HG02973 (cell line): ENCODE measurements around the gene B3GNT5.

Experiments
- ATAC-seq: cut with Tn5 transposase; IDR thresholded peaks from one replicate; pipeline ENCODE4 v1.9.1; 2021; ENCODE audit warnings: moderate library complexity; ENCODE audit not compliant: unreplicated experiment

B3GNT5 gene

GRCh38 chr3:183252973-183253527, at the start of gene B3GNT5:
Gene B3GNT5, plus strand, starts transcription at chr3:183253253. Its CDS starts 16,546 bp downstream, at chr3:183269799.
- no peak for ATAC-seq

- ATAC-seq = no peak
Measured at GRCh38 chr3:183203670-183204069, 49.4 kb upstream of the B3GNT5 start.

GRCh38 chr3:183208260-183208659, 44.8 kb upstream of the B3GNT5 start:
- ATAC-seq = no peak

GRCh38 chr3:183208800-183209199, 44.3 kb upstream of the B3GNT5 start:
- ATAC-seq = no peak

GRCh38 chr3:183210341-183210740, 42.7 kb upstream of the B3GNT5 start:
- ATAC-seq = no peak

GRCh38 chr3:183210862-183211341, 42.2 kb upstream of the B3GNT5 start:
- no peak for ATAC-seq

- no peak for ATAC-seq
Measured at GRCh38 chr3:183211352-183211751, 41.7 kb upstream of the B3GNT5 start.

GRCh38 chr3:183212096-183212495, 41.0 kb upstream of the B3GNT5 start:
- ATAC-seq = no peak

- no peak for ATAC-seq
Measured at GRCh38 chr3:183212565-183212964, 40.5 kb upstream of the B3GNT5 start.

- no peak for ATAC-seq
Measured at GRCh38 chr3:183213415-183214276, 39.4 kb upstream of the B3GNT5 start.

- no peak for ATAC-seq
Measured at GRCh38 chr3:183214277-183214612, 38.8 kb upstream of the B3GNT5 start.

- ATAC-seq = no peak
Measured at GRCh38 chr3:183215591-183216202, 37.4 kb upstream of the B3GNT5 start.

GRCh38 chr3:183217548-183218332, 35.3 kb upstream of the B3GNT5 start:
- ATAC-seq = no peak

- ATAC-seq = no peak
Measured at GRCh38 chr3:183218826-183219225, 34.2 kb upstream of the B3GNT5 start.

GRCh38 chr3:183220828-183221227, 32.2 kb upstream of the B3GNT5 start:
- no peak for ATAC-seq

GRCh38 chr3:183222631-183223235, 30.3 kb upstream of the B3GNT5 start:
- no peak for ATAC-seq

GRCh38 chr3:183224180-183224970, 28.7 kb upstream of the B3GNT5 start:
- ATAC-seq = no peak

- ATAC-seq = no peak
Measured at GRCh38 chr3:183226333-183226890, 26.6 kb upstream of the B3GNT5 start.

- ATAC-seq = no peak
Measured at GRCh38 chr3:183227586-183227985, 25.5 kb upstream of the B3GNT5 start.

GRCh38 chr3:183229178-183229577, 23.9 kb upstream of the B3GNT5 start:
- ATAC-seq = no peak
